Stimulated activated effector memory CD8-positive, alpha-beta T cell treated with anti-CD3 and anti-CD28 coated beads, Interleukin-12 subunit alpha, Interleukin-12 subunit beta, amount 100 ng/mL, for 72 hours (primary cell): ENCODE results near the gene MAPKAP1.

Source experiments
- ATAC-seq: fragments of 150-1000 bp; cut with Tn5 transposase; 2 replicates; pipeline ENCODE4 v1.10.0; 2021
- DNase-seq, 2 donors: peaks; one replicate each; pipeline ENCODE4 v3.0.0; 2021 to 2022; ENCODE audit warnings: low spot score in 2 of 2
- H3K27ac Mint-ChIP-seq: one replicate; pipeline ENCODE4 v1.8.0; 2022; ENCODE audit warnings: mild to moderate bottlenecking, mixed read lengths
- H3K36me3 Mint-ChIP-seq: one replicate; pipeline ENCODE4 v1.8.0; 2022; ENCODE audit warnings: mild to moderate bottlenecking, mixed read lengths
- H3K4me1 Mint-ChIP-seq: one replicate; pipeline ENCODE4 v1.8.0; 2022; ENCODE audit warnings: mixed read lengths
- H3K4me3 Mint-ChIP-seq: one replicate; pipeline ENCODE4 v1.8.0; 2022; ENCODE audit warnings: mild to moderate bottlenecking, mixed read lengths
- H3K9me3 Mint-ChIP-seq: one replicate; pipeline ENCODE4 v1.8.0; 2022; ENCODE audit warnings: mixed read lengths

The MAPKAP1 gene

DNA sequence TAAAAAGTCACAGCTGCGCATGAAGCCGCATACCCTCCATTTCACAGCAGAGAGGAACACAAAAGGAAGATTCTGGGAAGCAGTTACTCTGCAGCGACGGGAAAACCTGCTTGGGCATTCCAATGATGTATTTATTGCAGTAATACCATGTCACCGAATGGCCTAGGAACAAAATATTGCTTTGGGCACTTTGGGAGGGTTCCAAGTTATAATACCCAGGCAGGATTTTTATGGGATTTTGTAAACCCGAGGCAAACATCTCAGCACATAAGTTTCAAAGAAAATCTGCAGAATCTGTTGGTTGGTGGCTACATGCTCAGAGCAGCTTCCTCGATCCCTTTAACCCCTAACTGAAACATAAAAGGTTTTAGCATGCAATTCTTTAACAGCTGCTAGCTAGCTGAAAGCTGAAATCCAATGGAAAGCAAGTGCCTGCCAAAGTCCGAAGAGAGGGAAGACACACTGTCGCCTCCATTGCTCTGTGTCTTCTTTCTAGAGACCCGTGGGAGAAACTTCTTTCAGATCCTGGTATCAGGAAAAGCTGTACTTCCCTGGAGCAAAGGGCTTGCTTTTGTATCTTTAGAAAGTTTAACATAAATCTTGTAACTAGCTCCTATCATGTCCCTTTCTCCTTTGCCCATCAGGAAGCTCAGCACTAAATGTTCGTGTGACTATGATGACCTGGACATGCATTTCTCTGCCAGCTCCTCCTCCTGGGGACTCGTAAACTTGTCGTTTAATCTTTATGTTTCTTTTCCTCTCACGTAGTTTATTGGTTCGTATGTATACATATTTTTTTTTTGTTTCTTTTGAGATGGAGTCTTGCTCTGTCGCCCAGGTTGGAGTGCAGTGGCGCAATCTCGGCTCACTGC, 195.0 kb downstream of the MAPKAP1 start:
- DNase-seq (no peak), ATAC-seq (no peak)
- Mint-ChIP-seq H3K27ac (no peak overlapping the region), H3K4me1 (peaks cover 22% of the 10 kb centered on the region), H3K4me3 (no peak overlapping the region), H3K9me3 (no peaks in the 10 kb centered on the region), H3K36me3 (no peaks in the 10 kb centered on the region)

DNA sequence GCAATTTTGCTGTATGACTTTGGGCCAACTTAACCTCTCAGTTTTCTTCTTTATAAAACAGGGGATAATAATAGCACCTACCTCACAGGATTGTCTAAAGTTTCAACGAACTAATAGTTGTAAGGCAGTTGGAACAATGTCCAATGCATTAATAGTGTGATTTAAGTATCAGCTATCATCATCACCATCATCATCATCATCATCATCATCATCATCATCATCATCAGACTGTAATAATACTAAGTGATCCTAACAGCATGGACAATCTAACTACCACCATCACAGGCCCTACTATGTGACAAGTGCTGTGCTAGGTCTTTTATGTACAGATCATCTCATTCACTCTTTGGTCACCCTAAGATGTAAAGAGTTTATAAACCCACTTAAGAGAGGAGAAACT, 196.0 kb downstream of the MAPKAP1 start:
- H3K27ac Mint-ChIP-seq, result no peak overlapping the region
- DNase-seq, result no peak
- H3K4me3 Mint-ChIP-seq, result no peak overlapping the region
- H3K4me1 Mint-ChIP-seq, result peaks cover 19% of the 10 kb centered on the region
- no peaks in the 10 kb centered on the region for H3K9me3 Mint-ChIP-seq
- H3K36me3 Mint-ChIP-seq, result peaks cover 5% of the 10 kb centered on the region
- ATAC-seq, result no peak

DNA sequence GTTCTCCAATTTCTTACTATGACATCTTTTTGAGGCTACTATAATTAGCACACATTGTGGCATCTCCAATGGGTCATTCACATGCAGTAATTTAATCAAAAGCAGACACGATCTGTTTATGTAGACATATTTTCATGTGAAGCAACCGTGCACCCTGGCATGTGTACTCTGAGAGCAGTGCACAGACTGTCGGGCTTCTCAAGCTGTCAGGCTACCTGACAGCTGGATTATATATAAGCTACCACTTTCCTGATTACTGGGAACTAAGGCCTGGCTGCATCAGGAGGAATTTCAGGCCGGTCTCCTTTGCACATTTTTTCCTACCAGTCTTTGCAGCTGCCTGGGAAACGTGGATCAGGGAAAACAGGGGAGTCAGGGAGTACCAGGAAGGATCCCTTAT, 197.5 kb downstream of the MAPKAP1 start:
- peaks cover 18% of the 10 kb centered on the region for H3K36me3 Mint-ChIP-seq
- no peak overlapping the region for H3K4me3 Mint-ChIP-seq
- peaks cover 14% of the 10 kb centered on the region for H3K4me1 Mint-ChIP-seq
- H3K27ac Mint-ChIP-seq, result no peak overlapping the region
- DNase-seq (no peak), ATAC-seq (no peak)
- no peaks in the 10 kb centered on the region for H3K9me3 Mint-ChIP-seq

DNA sequence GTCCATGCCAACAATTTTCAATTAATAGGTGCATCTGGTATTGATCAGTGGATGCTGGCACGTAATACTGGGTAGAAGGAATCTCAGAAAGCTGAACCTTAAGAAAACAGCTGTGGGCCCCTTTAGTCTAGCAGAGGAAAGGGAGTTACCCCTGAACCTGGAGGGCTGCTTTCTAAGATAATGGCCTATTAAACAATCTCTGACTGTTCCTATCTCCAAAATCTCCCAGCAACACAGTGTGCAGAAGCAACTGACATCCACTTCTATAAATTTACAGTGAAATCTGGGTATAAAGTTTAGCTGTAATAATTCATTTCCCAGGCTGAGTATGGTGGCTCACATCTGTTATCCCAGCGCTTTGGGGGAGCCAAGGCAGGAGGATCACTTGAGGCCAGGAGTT, 198.8 kb downstream of the MAPKAP1 start:
- ATAC-seq, result no peak
- DNase-seq, result no peak
- H3K9me3 Mint-ChIP-seq, result no peaks in the 10 kb centered on the region
- peaks cover 18% of the 10 kb centered on the region for H3K36me3 Mint-ChIP-seq
- no peak overlapping the region for H3K4me3 Mint-ChIP-seq
- H3K4me1 Mint-ChIP-seq, result peaks cover 2% of the 10 kb centered on the region
- H3K27ac Mint-ChIP-seq, result no peak overlapping the region

DNA sequence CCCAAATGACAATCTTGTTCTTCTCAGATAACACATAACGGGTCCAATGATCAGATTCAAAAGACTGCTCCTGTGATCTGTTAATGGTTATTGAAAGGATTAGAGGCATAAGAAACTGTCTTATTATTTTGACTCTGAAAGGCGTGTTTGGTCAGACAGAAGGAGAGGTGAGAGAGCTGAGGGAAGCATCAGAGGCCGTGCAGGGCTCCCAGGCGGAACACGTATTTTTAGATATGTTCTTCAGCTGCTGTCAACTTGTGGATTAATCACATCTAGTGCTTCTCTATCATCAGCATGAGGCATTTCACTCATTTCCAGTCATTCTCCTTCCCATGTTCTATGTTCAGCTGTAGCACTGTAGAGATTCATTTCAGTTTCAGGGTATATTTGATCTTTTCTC, 199.8 kb downstream of the MAPKAP1 start:
- ATAC-seq (no peak), DNase-seq (no peak)
- no peaks in the 10 kb centered on the region for H3K4me1 Mint-ChIP-seq
- H3K27ac Mint-ChIP-seq, result no peak overlapping the region
- no peaks in the 10 kb centered on the region for H3K9me3 Mint-ChIP-seq
- no peak overlapping the region for H3K4me3 Mint-ChIP-seq
- peaks cover 23% of the 10 kb centered on the region for H3K36me3 Mint-ChIP-seq

DNA sequence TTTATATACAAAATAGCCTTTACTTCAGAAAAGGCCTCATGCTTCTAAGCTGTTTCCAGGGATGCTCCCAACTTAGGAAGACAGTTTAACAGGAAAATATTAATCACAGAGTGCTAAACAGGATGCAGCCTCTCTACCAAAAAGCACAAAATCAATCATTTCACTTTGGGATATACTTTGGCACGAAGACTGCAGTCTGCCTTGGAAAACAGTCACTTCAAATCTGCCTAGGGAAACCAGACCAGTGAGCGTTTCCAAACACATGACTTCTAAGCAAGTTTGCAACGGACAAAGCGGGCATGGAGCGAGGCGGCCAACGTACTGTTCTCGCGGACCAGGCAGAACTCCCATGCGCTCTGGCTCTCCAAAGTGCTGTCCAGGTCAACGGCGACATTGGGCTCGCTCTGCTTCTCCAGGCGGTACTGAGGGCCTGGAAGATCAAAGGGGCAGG, 201.0 kb downstream of the MAPKAP1 start:
- DNase-seq, result no peak
- no peak for ATAC-seq
- peaks cover 25% of the 10 kb centered on the region for H3K36me3 Mint-ChIP-seq
- no peaks in the 10 kb centered on the region for H3K9me3 Mint-ChIP-seq
- no peak overlapping the region for H3K4me3 Mint-ChIP-seq
- H3K4me1 Mint-ChIP-seq, result no peaks in the 10 kb centered on the region
- no peak overlapping the region for H3K27ac Mint-ChIP-seq

DNA sequence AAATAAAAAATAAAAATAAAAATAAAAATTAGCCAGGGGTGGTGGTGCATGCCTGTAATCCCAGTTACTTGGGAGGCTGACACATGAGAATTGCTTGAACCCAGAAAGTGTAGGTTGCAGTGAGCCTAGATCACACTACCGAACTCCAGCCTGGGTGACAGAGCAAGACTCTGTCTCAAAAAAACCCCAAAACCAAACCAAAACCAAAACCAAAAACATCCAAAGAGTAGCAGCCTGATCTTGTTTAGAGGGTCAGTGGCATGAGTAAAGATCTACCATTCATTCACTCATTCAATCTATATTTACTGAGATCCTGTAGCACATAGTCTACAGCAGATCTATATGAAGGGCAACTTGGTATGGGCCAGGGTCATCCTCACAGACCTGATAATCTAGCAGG, 202.4 kb downstream of the MAPKAP1 start:
- Mint-ChIP-seq H3K9me3 (no peaks in the 10 kb centered on the region), H3K4me1 (no peaks in the 10 kb centered on the region), H3K36me3 (peaks cover 25% of the 10 kb centered on the region), H3K27ac (no peak overlapping the region), H3K4me3 (no peak overlapping the region)
- DNase-seq (no peak), ATAC-seq (no peak)

DNA sequence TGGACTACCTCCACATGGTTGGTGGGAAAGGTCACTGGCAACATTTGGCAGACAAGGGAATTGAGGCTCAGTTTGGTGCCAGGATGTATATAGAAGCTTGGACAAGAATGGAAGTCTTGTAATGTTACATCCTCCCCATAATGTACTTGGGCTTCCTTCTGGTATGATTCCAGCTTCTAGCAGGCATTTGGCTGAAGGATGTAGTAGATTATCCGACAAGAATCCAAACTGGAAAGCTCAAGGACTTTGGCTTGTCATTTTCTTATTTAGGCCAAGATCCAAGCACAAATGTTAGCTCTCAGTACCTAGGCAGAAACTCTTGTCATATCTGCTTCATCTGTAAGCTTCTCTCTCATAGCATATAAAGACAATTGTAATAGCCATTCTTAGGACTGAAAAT, 209.1 kb downstream of the MAPKAP1 start:
- Mint-ChIP-seq H3K4me3 (no peak overlapping the region), H3K9me3 (no peaks in the 10 kb centered on the region), H3K27ac (no peak overlapping the region), H3K4me1 (no peaks in the 10 kb centered on the region), H3K36me3 (peaks cover 7% of the 10 kb centered on the region)
- no peak for DNase-seq
- ATAC-seq, result no peak

DNA sequence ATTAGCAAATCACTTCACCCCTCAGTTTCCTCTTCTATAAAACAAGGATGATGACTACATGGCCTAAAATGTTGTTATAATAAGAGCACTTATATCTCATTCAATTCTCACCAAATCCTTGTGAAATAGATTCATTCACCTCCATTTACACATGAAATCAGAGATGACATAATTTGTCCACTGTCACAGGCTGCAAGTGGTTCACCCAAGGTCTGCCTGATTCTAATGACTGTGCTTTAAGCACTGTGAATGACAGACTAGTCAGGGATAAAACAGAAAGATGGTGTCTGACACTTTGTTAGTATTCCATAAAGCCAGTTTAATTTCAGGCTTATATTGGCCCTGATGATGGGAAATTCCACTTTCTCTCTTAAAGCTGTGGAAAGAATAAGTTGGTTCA, 209.5 kb downstream of the MAPKAP1 start:
- DNase-seq (no peak), ATAC-seq (no peak)
- H3K27ac Mint-ChIP-seq, result no peak overlapping the region
- H3K9me3 Mint-ChIP-seq, result no peaks in the 10 kb centered on the region
- H3K4me3 Mint-ChIP-seq, result no peak overlapping the region
- peaks cover 5% of the 10 kb centered on the region for H3K36me3 Mint-ChIP-seq
- no peaks in the 10 kb centered on the region for H3K4me1 Mint-ChIP-seq

DNA sequence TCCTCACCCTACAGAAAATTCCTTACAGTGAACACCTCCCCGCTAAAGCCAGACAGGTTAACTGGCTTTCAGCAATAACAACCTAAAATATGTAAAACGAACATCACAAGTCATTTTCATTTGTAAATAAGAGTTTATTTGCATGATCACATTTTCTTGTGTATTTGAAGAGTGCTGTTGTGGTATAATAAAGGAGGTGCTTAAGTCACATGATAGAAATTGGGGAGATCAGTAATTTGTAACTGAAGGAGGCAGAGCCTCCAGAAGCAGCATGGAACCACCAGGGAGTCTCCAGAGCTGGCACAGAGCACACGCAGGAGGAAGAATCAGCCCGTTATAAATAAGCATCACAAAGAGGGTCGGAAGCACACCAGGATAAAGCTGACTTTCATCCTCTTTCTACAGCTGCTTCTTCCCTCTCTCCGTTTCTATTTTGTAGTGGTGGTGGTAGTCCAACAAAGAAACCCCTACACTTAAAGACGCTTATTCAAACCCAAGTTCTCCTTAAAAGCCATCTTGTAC, 210.6 kb downstream of the MAPKAP1 start:
- Mint-ChIP-seq H3K27ac (peak overlapping the region; percentile 38), H3K36me3 (no peaks in the 10 kb centered on the region), H3K9me3 (no peaks in the 10 kb centered on the region), H3K4me1 (no peaks in the 10 kb centered on the region), H3K4me3 (no peak overlapping the region)
- DNase-seq, result no peak
- no peak for ATAC-seq

DNA sequence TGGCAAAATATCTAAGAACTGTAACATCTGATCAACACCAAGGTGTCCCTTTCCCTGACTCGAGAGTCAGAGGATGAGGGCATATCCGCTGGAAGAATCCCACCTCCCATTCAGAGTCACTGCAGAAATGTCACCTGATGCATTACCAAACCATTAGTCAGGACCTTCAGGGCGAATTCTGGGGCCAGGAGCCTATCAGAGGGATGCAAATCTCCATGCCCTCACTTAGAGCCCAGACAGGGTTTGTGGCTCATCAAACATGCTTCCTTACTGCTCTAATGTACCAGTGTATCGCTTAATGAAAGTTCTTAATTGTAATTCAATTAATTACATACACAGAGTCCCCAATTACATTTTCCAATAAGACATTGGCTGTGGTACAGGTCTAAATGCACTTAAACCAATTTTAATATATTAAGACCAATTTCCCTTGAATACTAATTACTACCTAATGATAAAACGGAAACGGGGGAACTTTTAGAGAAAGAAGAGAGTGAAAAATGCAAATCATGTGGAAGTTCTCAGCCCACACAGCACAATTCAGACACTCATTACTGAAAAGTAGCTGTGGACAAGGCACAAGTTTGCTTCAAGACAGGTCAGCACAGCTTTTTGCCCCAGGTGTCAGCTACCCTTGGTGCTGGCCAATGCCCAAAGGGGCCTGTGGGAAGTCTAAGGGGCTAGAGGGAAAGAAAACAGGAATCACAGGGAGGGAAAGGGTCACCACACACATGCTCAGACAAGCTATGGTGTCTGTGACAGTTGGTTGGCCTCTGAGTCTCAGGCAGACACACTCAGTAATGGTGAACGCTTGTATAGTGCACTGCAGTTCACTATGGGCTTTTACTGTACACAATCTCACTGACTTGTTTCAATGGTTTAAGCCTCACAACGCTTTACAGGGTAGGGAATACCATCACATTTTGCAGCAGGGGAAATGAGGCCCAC, 211.6 kb downstream of the MAPKAP1 start:
- H3K4me1 Mint-ChIP-seq, result no peaks in the 10 kb centered on the region
- H3K9me3 Mint-ChIP-seq, result no peaks in the 10 kb centered on the region
- H3K27ac Mint-ChIP-seq, result no peak overlapping the region
- no peak for DNase-seq
- H3K36me3 Mint-ChIP-seq, result no peaks in the 10 kb centered on the region
- no peak overlapping the region for H3K4me3 Mint-ChIP-seq
- no peak for ATAC-seq

DNA sequence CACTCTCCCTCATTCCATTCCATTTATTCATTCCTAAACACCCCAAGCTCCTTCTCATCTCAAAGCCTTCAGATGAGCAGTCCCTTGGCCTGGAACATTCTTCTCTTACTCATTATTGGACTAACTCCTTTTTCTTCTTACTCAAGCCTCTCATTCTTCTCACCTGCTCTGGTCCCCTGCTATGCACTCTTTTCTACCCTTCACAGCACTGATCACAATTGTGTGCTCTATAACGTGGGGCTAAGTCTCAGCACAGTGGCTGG, 212.4 kb downstream of the MAPKAP1 start:
- no peaks in the 10 kb centered on the region for H3K9me3 Mint-ChIP-seq
- peak overlapping the region; percentile 18 for H3K27ac Mint-ChIP-seq
- H3K36me3 Mint-ChIP-seq, result no peaks in the 10 kb centered on the region
- DNase-seq (no peak), ATAC-seq (no peak)
- no peak overlapping the region for H3K4me3 Mint-ChIP-seq
- H3K4me1 Mint-ChIP-seq, result peaks cover 1% of the 10 kb centered on the region

DNA sequence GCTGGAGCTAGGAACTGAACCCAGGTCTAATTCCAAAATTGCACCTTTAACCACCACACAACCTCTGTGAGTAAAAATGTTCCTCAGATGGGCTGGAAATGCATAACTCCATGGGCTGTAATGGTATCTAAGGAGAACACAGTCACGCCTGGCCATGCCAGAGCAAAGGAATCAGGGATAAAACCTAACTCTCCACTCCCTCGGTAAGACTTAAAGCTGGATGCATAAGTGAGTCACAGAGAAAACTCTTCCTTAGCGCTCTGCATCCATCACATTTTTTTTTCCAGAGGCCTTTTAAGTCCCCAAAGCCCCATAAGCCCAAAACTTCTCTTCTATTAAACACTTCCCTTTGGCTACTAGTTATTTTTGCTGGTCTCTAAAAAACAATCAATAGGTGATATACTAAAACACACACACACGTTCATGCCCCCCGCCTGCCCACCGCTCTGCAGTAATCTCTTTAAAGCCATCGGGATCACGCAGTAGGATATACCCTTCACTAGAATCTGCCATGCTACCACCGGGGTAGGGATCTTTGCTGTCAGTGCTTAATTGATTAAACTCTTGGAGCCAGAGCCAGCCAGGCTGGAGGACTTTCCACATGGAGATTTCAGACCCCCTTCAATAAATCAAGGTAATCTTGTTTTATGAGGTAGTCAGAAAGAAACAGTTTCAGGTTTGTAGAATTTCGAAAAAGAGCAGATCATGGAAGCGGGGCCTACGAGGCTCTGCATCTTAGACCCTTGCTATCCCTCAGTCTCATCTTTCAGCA, 212.9 kb downstream of the MAPKAP1 start:
- Mint-ChIP-seq H3K27ac (peak overlapping the region; percentile 18), H3K36me3 (no peaks in the 10 kb centered on the region), H3K4me3 (no peak overlapping the region), H3K4me1 (peaks cover 6% of the 10 kb centered on the region), H3K9me3 (no peaks in the 10 kb centered on the region)
- DNase-seq (no peak), ATAC-seq (no peak)

DNA sequence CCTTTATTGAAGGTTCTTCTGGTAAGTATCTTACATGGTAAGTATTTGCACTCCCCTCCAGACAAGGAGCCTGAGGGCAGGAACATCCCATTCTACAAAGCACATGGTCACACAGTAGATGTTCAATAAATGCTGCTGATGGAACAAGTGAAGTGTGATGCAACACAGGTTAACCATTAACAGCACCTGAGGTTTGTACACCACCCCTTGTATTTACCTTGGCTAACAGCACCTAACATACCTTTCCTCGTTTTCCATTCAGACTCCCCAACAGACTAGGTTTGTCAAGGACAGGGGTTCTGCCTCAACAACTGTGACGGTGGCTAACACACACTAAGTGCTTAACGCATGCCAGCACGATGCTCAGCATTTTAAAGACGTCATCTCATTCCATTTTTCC, 213.6 kb downstream of the MAPKAP1 start:
- Mint-ChIP-seq H3K27ac (no peak overlapping the region), H3K9me3 (no peaks in the 10 kb centered on the region), H3K4me3 (no peak overlapping the region), H3K4me1 (peaks cover 6% of the 10 kb centered on the region), H3K36me3 (no peaks in the 10 kb centered on the region)
- no peak for ATAC-seq
- no peak for DNase-seq

DNA sequence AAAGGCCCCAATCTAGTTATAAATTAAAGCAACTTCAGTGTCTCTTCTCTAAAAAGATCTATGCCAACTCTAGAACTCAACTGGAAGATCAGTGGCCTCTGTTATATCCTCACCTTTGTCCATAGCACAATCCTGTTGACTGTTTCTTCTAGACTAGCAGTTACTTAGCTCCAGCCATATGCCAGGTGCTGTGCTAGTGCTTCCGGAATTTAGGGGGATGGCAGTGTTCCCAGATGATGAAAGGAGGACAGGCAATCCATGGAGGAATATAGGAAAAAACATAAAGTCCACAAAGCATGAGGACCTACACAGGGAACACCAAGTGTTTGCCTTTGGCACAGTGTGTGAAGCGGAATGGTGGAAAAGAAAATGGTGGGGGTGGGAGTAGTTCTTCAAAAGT, 214.3 kb downstream of the MAPKAP1 start:
- H3K4me3 Mint-ChIP-seq, result no peak overlapping the region
- H3K36me3 Mint-ChIP-seq, result no peaks in the 10 kb centered on the region

More for the DNA sequence above, 214.3 kb downstream of the MAPKAP1 start:
- no peak for ATAC-seq
- Mint-ChIP-seq H3K27ac (no peak overlapping the region), H3K9me3 (no peaks in the 10 kb centered on the region), H3K4me1 (peaks cover 6% of the 10 kb centered on the region)
- no peak for DNase-seq
